GM21723 (cell line): ENCODE measurements around the gene ZFYVE28.
A peak's percentile ranks its signal among the peaks of the same experiment; 100 is the strongest.

Source experiments
- ATAC-seq: cut with Tn5 transposase; IDR thresholded peaks from one replicate; pipeline ENCODE4 v1.9.1; 2021; ENCODE audit warnings: mild to moderate bottlenecking, moderate library complexity; ENCODE audit not compliant: unreplicated experiment

ZFYVE28 gene

DNA sequence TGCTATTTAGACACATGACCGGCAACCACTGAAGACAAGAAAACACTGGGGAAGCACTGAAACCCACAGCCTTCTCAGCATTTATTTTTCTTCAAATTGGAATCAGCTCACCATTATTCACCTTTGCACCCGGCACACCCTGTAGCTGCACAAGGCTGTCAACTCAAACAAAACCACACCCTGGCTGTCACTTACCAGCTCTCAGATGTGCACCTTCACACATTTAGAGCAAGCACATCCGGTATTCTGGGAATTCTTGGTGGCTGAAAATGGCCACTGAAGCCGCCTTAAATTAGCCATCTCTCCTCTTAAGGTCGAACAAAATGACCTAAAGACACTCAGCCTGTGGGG is 5.9 kb downstream of the ZFYVE28 start:
- peak; percentile 38 for ATAC-seq

- no peak for ATAC-seq
Observed at GRCh38 chr4:2411786-2412510, 6.5 kb downstream of the ZFYVE28 start.

- ATAC-seq: no peak
Observed at GRCh38 chr4:2409381-2409783, 9.1 kb downstream of the ZFYVE28 start.

DNA sequence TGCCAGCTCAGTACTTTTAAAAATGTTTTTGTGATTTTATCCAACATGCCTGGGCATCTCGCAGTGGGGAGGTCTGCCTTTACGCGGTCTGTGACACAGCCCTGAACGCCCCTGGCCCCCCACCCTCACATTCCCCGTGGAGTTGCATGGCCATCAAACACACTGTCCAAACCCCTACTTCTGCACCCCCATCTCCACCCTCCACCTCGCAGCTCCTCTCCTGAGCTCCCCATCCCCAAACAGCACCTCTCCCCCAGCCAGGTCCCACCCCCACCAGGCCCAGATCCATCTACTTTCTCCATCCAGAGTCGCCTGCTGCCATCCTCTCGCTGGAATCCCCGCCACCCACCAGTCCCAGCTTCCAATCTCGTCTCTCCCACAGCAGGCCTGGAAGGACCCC is 9.5 kb downstream of the ZFYVE28 start:
- ATAC-seq: no peak

DNA sequence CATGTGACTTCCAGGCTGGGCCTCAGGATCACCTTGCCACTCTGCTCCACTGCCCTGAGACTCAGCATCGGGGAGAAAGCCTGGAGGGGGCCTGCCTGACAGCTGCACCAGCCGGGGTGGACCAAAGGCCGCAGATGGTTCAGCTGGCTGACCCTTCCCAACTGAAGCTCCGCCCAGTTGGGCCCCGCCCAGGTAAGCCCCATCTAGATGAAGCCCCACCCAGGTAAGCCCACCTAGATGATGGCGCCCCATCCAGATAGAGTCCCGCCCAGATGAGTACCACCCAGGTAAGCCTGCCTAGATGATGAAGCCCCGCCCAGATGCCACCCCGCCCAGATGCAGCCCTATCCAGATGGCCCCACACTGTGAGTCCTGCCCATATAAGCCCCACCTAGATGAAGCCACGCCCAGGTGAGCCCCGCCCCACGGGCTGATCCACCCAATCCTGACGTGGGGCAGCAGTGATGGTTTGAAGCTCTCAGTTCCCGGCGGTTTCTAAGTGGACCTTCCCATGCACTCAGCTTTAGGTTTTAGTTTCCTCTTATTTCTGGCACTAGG is 10.0 kb downstream of the ZFYVE28 start:
- no peak for ATAC-seq

- no peak for ATAC-seq
Observed at GRCh38 chr4:2407991-2408342, 10.5 kb downstream of the ZFYVE28 start.

DNA sequence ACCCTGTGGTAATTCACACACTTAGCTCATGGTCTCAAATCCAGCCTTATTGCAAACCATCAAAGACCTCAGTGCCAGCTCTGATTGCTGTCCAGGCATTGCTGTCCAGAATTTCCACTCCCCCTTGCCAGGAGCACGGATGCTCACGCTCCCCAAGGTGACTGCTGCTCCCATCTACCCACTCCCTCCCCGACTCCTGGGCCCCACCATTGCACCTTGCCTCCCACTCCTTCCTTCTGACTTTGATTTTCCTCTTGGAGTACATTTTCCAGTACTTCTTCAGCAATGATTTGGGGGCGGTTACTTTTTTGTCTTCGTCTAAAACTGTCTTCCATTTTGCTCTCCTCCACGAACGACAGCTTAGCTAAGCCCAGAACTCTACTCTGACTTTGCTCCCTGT is 11.5 kb downstream of the ZFYVE28 start:
- no peak for ATAC-seq

DNA sequence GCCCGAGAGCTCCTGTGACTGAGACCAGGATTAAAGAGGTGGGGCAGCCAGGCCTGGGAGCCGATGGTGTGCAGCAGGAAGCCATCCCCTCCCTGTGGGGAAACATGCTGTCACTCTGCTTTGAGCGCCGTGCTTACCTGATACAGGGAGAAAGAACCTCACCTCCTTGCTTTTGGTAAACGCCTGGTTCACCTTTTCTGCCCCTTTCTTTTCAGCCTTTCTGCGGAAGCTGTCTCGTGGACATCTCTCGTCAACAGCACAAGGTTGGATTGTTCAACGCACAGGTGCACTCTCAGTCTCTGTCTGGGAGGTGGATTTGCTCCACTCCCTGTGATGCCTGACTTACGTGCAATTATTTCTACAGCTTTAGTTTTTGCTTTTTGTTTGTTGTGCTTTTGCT is 12.0 kb downstream of the ZFYVE28 start:
- ATAC-seq: no peak

DNA sequence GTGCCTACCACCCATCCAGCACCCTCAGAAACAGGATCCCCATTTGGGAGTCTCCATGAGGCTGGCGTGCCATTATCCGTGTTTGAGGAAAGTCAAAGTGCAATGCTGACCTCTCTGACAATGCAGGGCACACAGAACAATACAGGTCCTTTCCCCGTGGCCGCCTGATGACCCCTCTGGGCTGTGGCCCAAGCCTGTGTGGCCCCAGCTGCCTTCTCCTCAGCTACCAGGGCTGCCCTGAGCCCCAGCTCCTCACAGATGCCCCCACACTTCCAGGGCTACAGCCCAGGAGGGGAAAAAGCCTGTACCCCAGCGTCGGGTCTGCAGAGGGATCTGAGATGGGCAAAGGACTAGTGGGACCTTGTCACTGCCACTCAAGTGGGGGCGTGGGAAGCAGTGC is 15.5 kb downstream of the ZFYVE28 start:
- ATAC-seq: no peak

DNA sequence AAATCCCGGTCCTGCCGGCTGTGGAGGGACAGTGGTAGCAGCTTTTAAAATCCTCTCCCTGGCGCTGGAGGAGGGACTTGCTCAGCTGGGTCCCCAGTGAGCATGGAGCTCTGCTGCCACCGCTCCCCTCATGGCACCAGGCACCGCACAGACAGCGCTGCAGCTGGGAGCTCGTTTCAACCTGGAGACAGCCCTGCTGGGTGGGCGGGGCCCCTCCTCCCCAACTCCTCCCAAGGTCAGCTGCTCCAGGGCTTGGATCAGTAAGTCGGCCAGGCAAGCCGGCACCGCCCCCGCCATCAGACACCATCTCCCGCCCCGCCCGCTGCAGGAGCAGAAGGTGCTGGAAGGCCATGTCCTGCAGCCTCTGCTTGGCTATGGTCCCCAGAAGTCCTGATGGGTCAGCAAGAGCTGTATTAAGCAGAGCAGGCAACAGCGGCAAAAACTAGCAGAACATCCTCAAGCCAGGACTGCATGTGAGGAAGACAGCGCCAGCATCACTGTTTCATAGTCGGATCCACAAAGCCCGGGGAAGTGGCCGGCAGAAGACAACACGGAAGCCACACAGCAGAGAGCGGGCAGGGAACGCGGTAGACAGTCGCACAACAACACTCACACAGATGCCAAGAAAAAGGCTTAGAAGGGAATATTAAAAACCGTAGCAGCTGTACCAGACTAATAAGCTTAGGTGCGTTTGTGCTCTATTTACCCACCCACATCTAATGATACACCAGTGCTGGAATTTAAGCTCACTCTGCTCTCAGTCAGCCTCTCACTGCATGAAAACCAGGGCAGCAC is 16.2 kb downstream of the ZFYVE28 start:
- no peak for ATAC-seq

DNA sequence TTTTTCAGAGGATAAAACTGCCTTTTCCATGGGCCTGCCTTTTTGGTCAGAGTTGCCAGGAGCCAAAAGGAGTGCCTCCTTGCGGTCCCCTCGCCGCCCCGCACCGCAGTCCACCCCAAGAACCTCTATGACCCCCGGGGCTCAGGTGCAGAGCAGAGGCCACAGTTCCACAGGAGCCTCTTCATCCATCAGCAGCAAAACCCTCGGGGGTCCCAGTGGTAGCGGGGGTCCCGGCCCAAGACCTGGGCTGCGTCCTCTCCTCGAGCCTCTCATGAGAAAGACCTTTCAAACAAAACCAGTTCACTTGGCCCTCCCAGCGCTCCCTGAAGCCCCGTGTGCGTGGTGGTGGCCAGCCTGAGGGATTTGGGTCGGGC is 16.8 kb downstream of the ZFYVE28 start:
- no peak for ATAC-seq

- no peak for ATAC-seq
Observed at GRCh38 chr4:2400841-2401609, 17.4 kb downstream of the ZFYVE28 start.

DNA sequence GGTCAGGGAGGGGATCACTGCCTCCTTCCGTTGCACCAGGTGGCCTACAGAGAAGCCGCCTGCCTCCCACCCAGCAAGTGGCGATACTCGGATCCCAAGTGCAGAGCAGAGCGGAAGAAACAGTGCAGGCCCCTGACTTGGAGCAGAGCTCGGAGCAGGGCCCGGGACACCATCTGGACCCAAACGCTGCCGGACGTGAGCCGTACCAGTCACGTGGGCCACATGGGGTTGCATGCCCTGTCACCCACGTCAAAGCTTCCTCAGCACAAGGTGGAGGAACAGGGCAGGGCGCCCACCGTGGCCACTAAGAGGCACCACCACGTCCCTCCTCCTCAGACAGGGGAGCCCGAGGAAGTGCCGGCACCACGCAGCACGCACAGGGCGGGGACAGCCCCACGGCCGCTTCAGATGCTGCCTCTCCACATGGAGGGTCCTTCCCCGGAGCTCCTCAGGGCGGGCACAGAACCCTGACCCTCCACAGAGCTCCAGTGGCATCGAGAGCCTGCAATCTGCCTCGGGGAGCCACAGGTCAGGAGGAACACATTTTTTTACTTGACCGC is 18.7 kb downstream of the ZFYVE28 start:
- ATAC-seq: no peak

DNA sequence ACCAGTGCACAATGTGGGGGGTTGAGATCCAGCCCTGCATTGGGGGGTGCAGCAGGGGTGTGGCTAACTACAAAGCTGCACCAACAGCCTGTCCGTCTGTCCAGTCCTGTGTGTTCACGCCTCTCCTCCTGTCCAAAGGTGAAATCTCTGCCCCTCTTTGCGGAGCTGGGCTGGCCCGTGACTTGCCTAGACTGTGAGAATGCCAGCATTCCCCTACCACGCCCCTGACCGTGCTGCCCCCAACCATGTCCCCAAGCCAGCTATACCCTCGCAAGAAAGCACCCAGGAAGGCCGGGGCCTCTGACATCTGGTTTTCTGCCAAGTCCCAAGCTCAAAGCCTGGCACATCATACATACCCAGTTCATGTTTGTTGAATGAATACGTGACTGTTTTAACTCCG is 19.2 kb downstream of the ZFYVE28 start:
- ATAC-seq: no peak

DNA sequence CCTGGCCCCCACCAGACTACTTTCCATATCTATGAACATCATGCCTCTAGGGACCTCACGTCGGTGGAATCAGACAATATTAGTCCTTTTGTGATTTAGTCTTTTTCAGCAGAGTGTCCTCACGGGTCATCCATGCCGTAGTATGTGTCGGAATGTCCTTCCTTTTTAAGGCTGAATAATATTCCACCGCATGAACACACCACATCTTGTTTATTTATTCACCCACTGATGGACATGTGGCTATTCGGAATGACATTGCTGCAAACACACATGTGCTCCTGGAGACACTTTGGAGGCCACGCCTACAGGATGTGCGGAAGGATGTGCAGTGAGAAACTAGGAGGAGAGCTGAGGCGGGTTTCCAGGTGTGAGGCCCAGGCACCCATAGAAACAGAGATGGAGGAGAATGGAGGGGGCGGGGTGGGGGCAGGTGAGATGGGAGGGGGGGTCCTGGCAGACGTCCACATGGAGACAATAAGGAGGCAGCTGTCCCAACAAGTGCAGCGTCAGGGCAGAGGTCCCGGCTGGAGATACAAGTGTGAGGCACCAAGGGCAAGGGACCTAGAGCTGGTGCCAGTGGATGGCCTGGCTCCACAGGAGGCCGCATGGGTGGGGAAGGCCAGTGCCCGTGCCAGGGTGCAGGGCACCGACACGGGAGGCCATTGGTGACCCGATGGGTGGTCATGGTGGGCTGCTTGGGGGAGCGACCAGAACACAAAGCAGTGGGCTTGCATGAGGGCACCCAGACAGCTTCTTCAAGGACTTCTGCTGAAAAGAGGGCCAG is 20.7 kb downstream of the ZFYVE28 start:
- ATAC-seq: no peak

DNA sequence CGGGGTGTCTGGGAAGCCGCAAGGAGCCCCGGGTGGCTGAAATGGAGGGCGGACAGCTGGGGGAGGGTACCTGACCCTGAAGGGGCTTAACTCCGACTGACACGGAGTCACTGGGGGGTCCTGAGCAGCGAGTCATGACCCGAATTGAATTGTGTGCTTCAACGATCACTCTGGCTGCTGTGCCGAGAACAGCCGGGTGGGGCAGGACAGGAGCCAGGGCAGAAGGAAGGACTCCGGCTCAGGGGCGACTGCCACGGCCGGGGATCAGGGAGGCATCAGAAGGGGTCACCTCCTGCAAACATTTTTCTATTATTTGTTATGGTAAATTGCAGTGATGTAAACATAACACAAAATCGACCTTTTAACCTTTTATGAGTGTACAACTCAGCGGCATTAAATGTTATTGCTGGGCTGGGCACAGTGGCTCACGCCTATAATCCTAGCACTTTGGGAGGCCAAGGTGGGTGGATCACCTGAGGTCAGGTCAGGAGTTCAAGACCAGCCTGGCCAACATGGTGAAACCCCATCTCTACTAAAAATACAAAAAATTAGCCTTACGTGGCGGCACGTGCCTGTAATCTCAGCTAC is 21.6 kb downstream of the ZFYVE28 start:
- ATAC-seq: no peak

- no peak for ATAC-seq
Observed at GRCh38 chr4:2395584-2395983, 22.9 kb downstream of the ZFYVE28 start.

GRCh38 chr4:2395038-2395437 is 23.4 kb downstream of the ZFYVE28 start:
- no peak for ATAC-seq

DNA sequence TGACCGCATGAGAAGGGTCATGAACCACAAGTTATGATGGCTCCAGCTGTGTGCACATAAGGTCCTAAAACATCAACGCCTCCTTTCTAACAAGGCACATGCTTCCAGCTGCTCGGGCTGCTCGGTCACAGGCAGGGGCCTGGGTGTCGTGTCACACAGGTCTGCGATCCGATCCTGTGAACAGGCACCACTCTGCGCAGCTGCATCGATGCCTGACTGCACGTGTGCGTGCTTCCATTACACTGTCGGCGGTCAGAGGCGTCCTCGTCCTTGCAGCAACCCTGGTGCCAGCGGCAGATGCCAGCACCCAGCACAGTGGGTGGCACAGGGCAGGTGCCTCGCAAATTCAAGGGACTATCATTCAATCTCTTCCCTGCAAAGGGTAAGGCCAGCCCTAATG is 23.9 kb downstream of the ZFYVE28 start:
- no peak for ATAC-seq
